ENCODE data around the gene AKAP11.

AKAP11 gene

GRCh38 chr13:42271337-42272114 lies 426 bp upstream of the AKAP11 start:
- peak; percentile 97 for DNase-seq (ENCODE audit: low read depth, low spot score)

GRCh38 chr13:42272804-42273175 lies 838 bp downstream of the AKAP11 start:
- no peak for DNase-seq (ENCODE audit: low read depth, low spot score)

DNA sequence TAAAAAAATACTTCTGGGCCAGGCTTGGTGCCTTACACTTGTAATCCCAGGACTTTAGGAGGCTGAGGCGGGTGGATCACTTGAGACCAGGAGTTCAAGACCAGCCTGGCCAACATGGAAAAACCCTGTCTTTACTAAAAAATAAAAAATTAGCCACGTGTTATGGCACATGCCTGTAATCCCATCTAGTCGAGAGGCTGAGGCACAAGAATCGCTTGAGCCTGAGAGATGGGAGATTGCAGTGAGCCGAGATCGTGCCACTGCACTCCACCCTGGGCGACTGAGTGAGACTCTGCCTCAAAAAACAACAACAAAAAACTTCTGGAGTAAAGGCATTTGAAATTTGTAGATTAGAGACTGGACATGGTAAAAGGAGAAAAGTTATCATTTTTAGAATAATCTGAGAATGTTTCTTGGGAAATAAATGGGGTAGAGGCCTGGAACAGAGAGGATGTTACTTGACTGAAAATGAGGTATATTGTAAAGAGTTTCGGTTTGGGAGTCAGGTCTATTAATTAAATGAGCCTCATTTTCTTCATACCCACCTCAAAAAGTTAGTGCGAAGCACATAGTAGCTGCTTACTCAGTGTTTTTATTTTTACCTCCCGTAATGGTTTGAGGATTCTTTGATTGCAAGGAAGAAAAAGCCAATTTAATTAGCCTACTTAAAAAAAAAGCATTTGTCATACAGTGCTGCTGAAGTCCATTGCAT lies 2.6 kb downstream of the AKAP11 start:
- no peak for DNase-seq (ENCODE audit: low read depth, low spot score)

DNA sequence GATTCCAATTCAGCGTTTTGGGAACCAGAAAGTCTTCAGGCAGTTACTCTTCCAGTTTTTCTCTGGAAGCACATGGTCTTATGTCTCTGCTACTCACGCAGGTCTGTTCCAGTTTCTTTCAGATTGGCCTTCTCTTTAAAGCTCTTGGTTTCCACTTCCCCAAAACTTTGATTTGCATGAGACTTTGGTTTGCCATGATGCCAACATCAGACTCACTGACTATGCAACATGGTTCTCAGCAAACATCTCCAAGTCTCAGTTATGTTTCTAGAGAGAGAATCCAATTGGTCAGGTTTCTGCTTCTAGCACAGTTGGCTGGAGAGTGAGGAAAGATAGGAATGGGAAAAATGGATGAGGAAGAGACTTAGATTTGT lies 3.1 kb downstream of the AKAP11 start:
- no peak for DNase-seq (ENCODE audit: low read depth, low spot score)

DNA sequence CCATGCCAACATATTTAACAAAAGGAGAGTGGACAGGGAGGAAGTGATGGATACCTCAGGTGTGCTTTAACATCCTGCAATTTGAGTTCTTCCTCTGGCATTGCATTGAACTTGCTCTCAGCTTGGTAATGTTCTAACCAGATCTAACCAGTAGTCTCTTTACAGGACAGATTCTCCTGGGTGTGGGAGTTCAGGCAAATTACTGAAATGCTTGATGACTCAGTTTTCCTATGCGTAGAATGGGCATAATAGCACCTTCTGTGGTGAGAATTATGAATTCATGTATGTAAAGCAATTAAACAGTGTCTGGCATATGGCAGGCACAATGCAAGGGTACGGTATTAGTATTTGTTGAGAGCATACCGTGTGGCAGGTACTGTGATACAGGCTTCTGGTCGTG lies 3.6 kb downstream of the AKAP11 start:
- no peak for DNase-seq (ENCODE audit: low read depth, low spot score)

GRCh38 chr13:42276683-42277082 lies 4.7 kb downstream of the AKAP11 start:
- no peak for DNase-seq (ENCODE audit: low read depth, low spot score)

DNA sequence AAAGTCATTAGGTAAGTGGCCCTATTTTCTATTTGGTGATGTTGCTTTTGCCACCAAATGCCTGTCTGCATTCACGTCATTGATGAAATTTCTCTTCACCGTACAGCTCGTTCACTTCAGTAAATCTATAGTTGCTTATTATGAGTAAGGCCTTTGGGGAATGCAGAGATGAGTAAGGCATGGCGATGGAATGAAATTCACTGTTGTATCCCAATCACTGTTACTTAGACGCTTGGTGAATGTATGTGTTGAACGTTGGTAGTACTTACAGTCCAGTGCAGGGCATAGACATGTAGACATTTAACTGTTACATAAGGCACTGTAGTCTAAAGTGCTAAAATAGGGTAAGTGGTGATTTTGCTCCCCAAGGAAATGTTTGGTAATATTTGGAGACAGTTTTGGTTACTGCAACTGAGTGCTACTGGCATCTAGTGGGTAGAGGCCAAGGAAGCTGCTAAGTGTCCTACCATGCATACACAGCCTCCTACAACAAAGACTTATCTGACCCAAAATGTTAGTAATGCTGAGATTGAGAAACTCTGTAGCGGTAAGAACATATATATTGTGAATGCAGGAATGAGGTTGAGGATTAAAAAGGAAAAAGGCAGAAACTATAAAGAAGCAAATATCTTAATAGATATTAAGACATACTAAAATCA lies 5.8 kb downstream of the AKAP11 start:
- DNase-seq (ENCODE audit: low read depth, low spot score) = no peak

GRCh38 chr13:42279080-42279479 lies 7.1 kb downstream of the AKAP11 start:
- no peak for DNase-seq (ENCODE audit: low read depth, low spot score)

GRCh38 chr13:42279986-42280385 lies 8.0 kb downstream of the AKAP11 start:
- no peak for DNase-seq (ENCODE audit: low read depth, low spot score)

GRCh38 chr13:42280537-42280936 lies 8.6 kb downstream of the AKAP11 start:
- no peak for DNase-seq (ENCODE audit: low read depth, low spot score)

GRCh38 chr13:42283574-42283973 lies 11.6 kb downstream of the AKAP11 start:
- DNase-seq (ENCODE audit: low read depth, low spot score) = no peak

- DNase-seq (ENCODE audit: low read depth, low spot score) = no peak
Measured at GRCh38 chr13:42284068-42284467, 12.1 kb downstream of the AKAP11 start.

GRCh38 chr13:42298392-42298791 lies 26.4 kb downstream of the AKAP11 start:
- no peak for DNase-seq (ENCODE audit: low read depth, low spot score)

DNA sequence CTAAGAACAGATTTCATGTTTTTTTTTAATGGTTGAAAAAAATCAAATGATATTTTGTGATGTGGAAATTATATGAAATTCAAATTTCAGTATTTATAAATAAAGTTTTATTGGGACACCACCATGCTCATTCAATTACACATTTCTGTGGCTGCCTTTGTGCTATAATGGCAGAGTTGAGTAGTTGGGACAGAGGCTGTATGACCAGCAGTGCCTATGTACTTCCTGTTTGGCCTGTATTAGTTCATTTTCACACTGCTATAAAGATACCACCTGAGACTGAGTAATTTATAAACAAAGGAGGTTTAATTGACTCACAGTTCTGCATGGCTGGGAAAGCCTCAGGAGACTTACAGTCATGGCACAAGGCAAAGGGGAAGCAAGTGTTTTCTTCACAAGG lies 33.6 kb downstream of the AKAP11 start:
- DNase-seq (ENCODE audit: low read depth, low spot score) = no peak

DNA sequence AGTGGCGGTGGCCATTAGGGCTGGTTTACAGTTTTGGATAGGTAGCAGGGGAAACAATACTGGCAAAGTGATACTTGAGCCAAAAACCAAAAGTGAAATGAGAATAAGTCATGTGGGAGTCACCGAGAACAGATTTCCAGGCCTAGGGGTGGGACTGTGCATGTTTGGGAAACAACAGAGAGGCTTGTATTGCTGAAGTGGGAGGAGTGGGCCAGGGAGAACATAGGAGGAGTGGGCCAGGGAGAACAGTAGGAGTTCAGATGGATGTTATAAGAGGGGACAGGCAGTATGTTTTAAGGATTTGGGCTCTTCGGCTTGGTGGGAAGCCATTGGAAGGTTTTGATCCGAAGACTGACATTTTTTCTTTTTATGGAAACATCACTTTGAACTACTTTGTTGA lies 35.5 kb downstream of the AKAP11 start:
- DNase-seq (ENCODE audit: low read depth, low spot score) = no peak

DNA sequence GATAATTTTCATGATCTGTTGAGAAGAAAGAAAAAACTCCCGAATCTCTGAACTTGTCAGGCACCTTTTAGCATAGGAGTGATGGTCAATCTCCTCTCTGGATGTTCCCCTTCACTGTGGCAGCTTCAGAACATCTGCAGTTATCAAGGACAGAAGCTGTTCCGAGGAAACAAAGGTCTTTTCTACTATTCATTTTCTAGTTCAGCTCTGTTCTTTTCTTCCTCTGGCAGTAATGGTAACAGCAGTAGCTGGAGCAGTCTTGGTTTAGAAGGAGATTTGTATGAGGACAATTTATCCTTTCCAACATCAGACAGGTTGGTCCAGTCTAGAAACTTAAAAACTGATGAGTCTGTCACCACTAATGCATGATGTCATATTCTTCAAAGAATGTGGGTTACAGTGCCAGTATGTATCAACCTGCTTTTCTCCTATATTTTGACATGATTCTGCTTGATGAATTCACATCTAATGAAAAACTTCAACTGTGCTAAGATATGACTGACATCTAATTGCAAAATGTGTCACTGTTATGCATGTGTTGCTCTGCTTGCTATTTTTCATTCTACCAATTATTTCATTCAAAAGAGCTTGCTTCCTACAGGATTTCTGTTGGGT lies 41.0 kb downstream of the AKAP11 start:
- no peak for DNase-seq (ENCODE audit: low read depth, low spot score)

GRCh38 chr13:42318570-42318969 lies 46.6 kb downstream of the AKAP11 start:
- no peak for DNase-seq (ENCODE audit: low read depth, low spot score)

GRCh38 chr13:42320375-42320787 lies 48.4 kb downstream of the AKAP11 start:
- DNase-seq (ENCODE audit: low read depth, low spot score) = no peak

- no peak for DNase-seq (ENCODE audit: low read depth, low spot score)
Measured at GRCh38 chr13:42322806-42323205, 50.9 kb downstream of the AKAP11 start.

DNA sequence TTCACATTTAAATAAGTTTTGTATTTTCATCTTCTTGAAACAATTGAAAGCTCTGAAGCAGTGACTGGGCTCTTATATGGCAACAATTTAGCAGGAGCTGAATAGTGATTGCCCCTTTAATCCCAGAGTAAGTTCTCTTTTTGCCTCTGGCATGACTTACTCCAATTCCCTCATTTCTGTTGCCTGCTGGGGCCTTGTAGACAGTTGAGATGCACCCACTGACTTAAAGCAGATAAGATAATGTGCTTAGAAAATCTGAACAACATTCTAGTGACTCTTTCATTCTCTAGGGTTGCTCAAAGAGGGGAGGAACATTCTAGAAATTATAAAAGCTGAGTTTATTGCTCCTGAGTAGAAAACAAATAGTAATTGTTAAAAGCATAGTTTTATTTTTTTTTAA lies 52.8 kb downstream of the AKAP11 start:
- no peak for DNase-seq (ENCODE audit: low read depth, low spot score)

DNA sequence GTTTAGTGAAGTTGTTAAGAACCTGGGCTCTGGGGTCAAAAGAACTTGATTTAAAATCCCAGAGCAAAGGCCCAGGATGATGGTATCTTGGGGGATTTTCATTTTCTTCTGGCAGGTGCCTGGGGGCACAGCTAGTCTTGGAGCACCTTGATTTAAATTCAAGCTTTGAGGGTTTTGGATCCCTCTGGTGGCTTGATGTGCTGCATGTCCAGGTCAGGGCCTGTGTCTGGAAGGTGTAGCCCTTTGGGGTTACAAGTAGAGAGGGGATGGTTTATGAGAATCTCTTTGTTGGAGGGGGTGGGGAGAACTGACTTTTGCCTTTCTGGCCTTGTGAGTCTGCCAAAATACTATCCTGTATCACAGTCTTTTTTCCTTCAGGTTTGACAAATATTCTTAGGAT lies 55.8 kb downstream of the AKAP11 start:
- no peak for DNase-seq (ENCODE audit: low read depth, low spot score)

GRCh38 chr13:42328672-42329071 lies 56.7 kb downstream of the AKAP11 start:
- no peak for DNase-seq (ENCODE audit: low read depth, low spot score)

All from smooth muscle cell of the brain vasculature (primary cell).